Jurkat, Clone E6-1 (cell line): Measurements from ENCODE around the gene SPOCK2.

Experiments used
- DNase-seq: peaks from one replicate; pipeline ENCODE4 v3.0.0-alpha.2; 2011; ENCODE audit warnings: low read depth, low spot score
- H3K4me3 ChIP-seq: 2 replicates; pipeline ENCODE4 v1.5.1; 2011; ENCODE audit warnings: mild to moderate bottlenecking, low read length, control low read depth, moderate library complexity

The SPOCK2 gene

GRCh38 chr10:72092171-72092924 is 4.0 kb upstream of the SPOCK2 start:
- DNase-seq, result no peak

GRCh38 chr10:72090326-72090725 is 2.0 kb upstream of the SPOCK2 start:
- no peak for DNase-seq

More at GRCh38 chr10:72092171-72092924, 4.0 kb upstream of the SPOCK2 start:
- no peak overlapping the region for H3K4me3 ChIP-seq

GRCh38 chr10:72089618-72090017 is 1.3 kb upstream of the SPOCK2 start:
- no peak for DNase-seq
- H3K4me3 ChIP-seq, result no peak overlapping the region

More at GRCh38 chr10:72090326-72090725, 2.0 kb upstream of the SPOCK2 start:
- H3K4me3 ChIP-seq, result no peak overlapping the region

GRCh38 chr10:72088889-72089575 is 681 bp upstream of the SPOCK2 start:
- no peak overlapping the region for H3K4me3 ChIP-seq
- no peak for DNase-seq

- H3K4me3 ChIP-seq, result peak overlapping the region; percentile 34
Measured at GRCh38 chr10:72087392-72087968, 871 bp downstream of the SPOCK2 start.

GRCh38 chr10:72086466-72087391 is 1.6 kb downstream of the SPOCK2 start:
- peak overlapping the region; percentile 34 for H3K4me3 ChIP-seq

More at GRCh38 chr10:72087392-72087968, 871 bp downstream of the SPOCK2 start:
- no peak for DNase-seq

GRCh38 chr10:72085864-72086465 is 2.4 kb downstream of the SPOCK2 start:
- DNase-seq, result no peak

More at GRCh38 chr10:72086466-72087391, 1.6 kb downstream of the SPOCK2 start:
- no peak for DNase-seq

GRCh38 chr10:72085166-72085565 is 3.2 kb downstream of the SPOCK2 start:
- DNase-seq, result no peak
- H3K4me3 ChIP-seq, result no peak overlapping the region

More at GRCh38 chr10:72085864-72086465, 2.4 kb downstream of the SPOCK2 start:
- H3K4me3 ChIP-seq, result no peak overlapping the region

GRCh38 chr10:72083790-72084459 is 4.4 kb downstream of the SPOCK2 start:
- no peak overlapping the region for H3K4me3 ChIP-seq
- no peak for DNase-seq

- no peak for DNase-seq
- H3K4me3 ChIP-seq, result no peak overlapping the region
Measured at GRCh38 chr10:72082856-72083789, 5.2 kb downstream of the SPOCK2 start.

GRCh38 chr10:72081772-72082590 is 6.4 kb downstream of the SPOCK2 start:
- no peak for DNase-seq
- no peak overlapping the region for H3K4me3 ChIP-seq

- DNase-seq, result no peak
- H3K4me3 ChIP-seq, result no peak overlapping the region
Measured at GRCh38 chr10:72081210-72081609, 7.1 kb downstream of the SPOCK2 start.

GRCh38 chr10:72080042-72080975 is 8.0 kb downstream of the SPOCK2 start:
- no peak overlapping the region for H3K4me3 ChIP-seq
- DNase-seq, result no peak

GRCh38 chr10:72079356-72079755 is 9.0 kb downstream of the SPOCK2 start:
- peak; percentile 95 for DNase-seq
- no peak overlapping the region for H3K4me3 ChIP-seq

- H3K4me3 ChIP-seq, result no peak overlapping the region
- no peak for DNase-seq
Measured at GRCh38 chr10:72077275-72077990, 10.9 kb downstream of the SPOCK2 start.
